Measurements from ENCODE around the gene CPNE7.

DNA sequence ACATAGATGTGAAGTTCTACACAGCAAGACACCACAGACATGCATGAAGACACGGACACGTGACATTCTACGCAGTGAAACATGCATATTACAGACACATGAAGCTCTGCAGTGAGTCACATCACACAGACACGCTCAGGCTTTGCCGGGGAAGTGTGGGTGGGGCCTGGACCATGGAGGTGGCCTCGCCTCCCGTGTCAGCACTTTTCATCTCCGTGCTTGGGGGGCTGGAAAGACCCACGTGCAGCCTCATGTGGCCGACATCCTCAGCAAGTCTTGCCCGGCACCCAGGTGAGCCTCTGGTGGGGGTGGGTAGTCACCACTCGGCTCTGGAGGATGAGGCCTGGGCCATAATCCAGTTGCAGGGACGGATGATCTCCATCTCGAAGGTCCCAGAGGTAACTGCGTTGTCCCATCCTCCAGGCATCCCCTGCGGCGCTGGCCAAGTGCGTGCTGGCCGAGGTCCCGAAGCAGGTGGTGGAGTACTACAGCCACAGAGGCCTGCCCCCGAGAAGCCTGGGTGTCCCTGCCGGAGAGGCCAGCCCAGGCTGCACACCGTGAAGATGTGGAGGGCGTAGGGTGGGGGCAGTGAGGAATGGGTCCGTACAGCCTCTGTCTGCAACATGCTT is 20.6 kb downstream of the CPNE7 start:
- TF ChIP-seq, protein P1, sequence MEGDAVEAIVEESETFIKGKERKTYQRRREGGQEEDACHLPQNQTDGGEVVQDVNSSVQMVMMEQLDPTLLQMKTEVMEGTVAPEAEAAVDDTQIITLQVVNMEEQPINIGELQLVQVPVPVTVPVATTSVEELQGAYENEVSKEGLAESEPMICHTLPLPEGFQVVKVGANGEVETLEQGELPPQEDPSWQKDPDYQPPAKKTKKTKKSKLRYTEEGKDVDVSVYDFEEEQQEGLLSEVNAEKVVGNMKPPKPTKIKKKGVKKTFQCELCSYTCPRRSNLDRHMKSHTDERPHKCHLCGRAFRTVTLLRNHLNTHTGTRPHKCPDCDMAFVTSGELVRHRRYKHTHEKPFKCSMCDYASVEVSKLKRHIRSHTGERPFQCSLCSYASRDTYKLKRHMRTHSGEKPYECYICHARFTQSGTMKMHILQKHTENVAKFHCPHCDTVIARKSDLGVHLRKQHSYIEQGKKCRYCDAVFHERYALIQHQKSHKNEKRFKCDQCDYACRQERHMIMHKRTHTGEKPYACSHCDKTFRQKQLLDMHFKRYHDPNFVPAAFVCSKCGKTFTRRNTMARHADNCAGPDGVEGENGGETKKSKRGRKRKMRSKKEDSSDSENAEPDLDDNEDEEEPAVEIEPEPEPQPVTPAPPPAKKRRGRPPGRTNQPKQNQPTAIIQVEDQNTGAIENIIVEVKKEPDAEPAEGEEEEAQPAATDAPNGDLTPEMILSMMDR (conservative IDR thresholded peaks at IDR 0.05; ENCODE audit: low read depth, low read length), result no peak
- TF ChIP-seq POLR2A (IDR thresholded peaks at IDR 0.05; ENCODE audit: low read depth, low read length) (no peak), NFE2L2 (IDR thresholded peaks at IDR 0.05; ENCODE audit: low read depth, low read length) (no peak)
